ENCODE results near the gene LHPP. TPM values are rescaled to one million over a fixed set of nuclear protein-coding genes. Genes with fewer than 3 reads are reported as not detected.

Gene LHPP
- total RNA-seq, 2 experiments from 2014 or later, result 15.3 to 19.6 TPM

GRCh38 chr10:124593431-124593985, 131.9 kb downstream of the LHPP start:
- H3K36me3 ChIP-seq (ENCODE audit: insufficient read depth, low read length), result no peaks in the 10 kb centered on the region
- H3K4me3 Mint-ChIP-seq, result no peak overlapping the region
- peaks cover 5% of the 10 kb centered on the region for H3K36me3 Mint-ChIP-seq (ENCODE audit: low read depth)
- no peak for ATAC-seq (ENCODE audit: poor library complexity)
- intact Hi-C loops (cut with DNase I, micrococcal nuclease), result no loop called here
- peaks cover 3% of the 10 kb centered on the region for H3K4me1 ChIP-seq (ENCODE audit: insufficient read depth, low read length)
- ChIA-PET CTCF (interaction anchor here (1.6 kb wide), 1 partner anchor 148 kb away, joined by 6 read pairs; no protein-coding TSS in a partner anchor), POLR2A (no interaction called here)
- no peaks in the 10 kb centered on the region for H3K27me3 ChIP-seq (ENCODE audit: control insufficient read depth in 1 of 2, insufficient read depth in 2 of 2, low read length in 2 of 2)
- H3K4me1 Mint-ChIP-seq (ENCODE audit: low read depth), result no peaks in the 10 kb centered on the region
- peaks cover 0 to 19% of the 10 kb centered on the region in 2 experiments for H3K9me3 ChIP-seq (ENCODE audit: control insufficient read depth in 1 of 2, insufficient read depth in 1 of 2, low read length in 2 of 2)
- H3K9me3 Mint-ChIP-seq, result no peaks in the 10 kb centered on the region
- no peak for TF ChIP-seq CTCF (IDR thresholded peaks at IDR 0.05)
- H3K27me3 Mint-ChIP-seq, result no peaks in the 10 kb centered on the region
- DNase-seq, result no peak
- H3K27ac ChIP-seq (ENCODE audit: low read depth in 1 of 2, low read length in 2 of 2), result no peak overlapping the region
- H3K27ac Mint-ChIP-seq, result no peak overlapping the region
- H3K4me3 ChIP-seq (ENCODE audit: low read length), result no peak overlapping the region

DNA sequence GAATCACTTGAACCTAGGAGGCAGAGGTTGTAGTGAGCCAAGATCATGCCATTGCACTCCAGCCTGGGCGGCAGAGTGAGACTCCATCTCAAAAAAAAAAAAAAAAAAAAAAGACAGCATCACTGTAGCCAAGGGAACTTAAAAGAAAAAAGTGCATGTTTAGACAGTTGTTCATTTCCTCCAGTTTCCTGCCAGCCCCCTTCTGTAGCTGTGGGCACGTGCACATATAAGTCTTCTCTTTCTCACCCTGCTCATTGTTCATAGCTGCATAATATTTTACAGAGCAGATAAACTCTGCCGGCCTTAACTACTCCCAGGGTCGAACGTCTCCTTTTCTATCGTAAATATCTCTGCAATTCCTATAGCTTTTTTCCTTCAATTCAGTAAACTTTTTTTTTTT, 132.6 kb downstream of the LHPP start:
- Histone ChIP-seq H3K27ac (ENCODE audit: low read depth in 1 of 2, low read length in 2 of 2) (no peak overlapping the region), H3K27me3 (ENCODE audit: control insufficient read depth in 1 of 2, insufficient read depth in 2 of 2, low read length in 2 of 2) (no peaks in the 10 kb centered on the region), H3K36me3 (ENCODE audit: insufficient read depth, low read length) (no peaks in the 10 kb centered on the region), H3K4me1 (ENCODE audit: insufficient read depth, low read length) (no peaks in the 10 kb centered on the region), H3K4me3 (ENCODE audit: low read length) (no peak overlapping the region), H3K9me3 (ENCODE audit: control insufficient read depth in 1 of 2, insufficient read depth in 1 of 2, low read length in 2 of 2) (peaks cover 0 to 19% of the 10 kb centered on the region in 2 experiments)
- Mint-ChIP-seq H3K9me3 (no peaks in the 10 kb centered on the region), H3K4me3 (no peak overlapping the region), H3K4me1 (ENCODE audit: low read depth) (no peaks in the 10 kb centered on the region), H3K27ac (no peak overlapping the region), H3K36me3 (ENCODE audit: low read depth) (peaks cover 5% of the 10 kb centered on the region), H3K27me3 (no peaks in the 10 kb centered on the region)
- ChIA-PET CTCF (interaction anchor here (1.6 kb wide), 1 partner anchor 147 kb away, joined by 6 read pairs; no protein-coding TSS in a partner anchor), POLR2A (no interaction called here)
- DNase-seq, result no peak
- intact Hi-C loops (cut with DNase I, micrococcal nuclease), result no loop called here
- TF ChIP-seq CTCF (IDR thresholded peaks at IDR 0.05), result no peak
- no peak for ATAC-seq (ENCODE audit: poor library complexity)

GRCh38 chr10:124595143-124595883, 133.7 kb downstream of the LHPP start:
- DNase-seq (no peak), ATAC-seq (ENCODE audit: poor library complexity) (no peak)
- no peaks in the 10 kb centered on the region for H3K36me3 ChIP-seq (ENCODE audit: insufficient read depth, low read length)
- no peaks in the 10 kb centered on the region for H3K27me3 ChIP-seq (ENCODE audit: control insufficient read depth in 1 of 2, insufficient read depth in 2 of 2, low read length in 2 of 2)
- no peak for TF ChIP-seq CTCF (IDR thresholded peaks at IDR 0.05)
- H3K4me1 ChIP-seq (ENCODE audit: insufficient read depth, low read length), result no peaks in the 10 kb centered on the region
- H3K4me3 ChIP-seq (ENCODE audit: low read length), result no peak overlapping the region
- H3K9me3 ChIP-seq (ENCODE audit: control insufficient read depth in 1 of 2, insufficient read depth in 1 of 2, low read length in 2 of 2), result peaks cover 0 to 19% of the 10 kb centered on the region in 2 experiments
- Mint-ChIP-seq H3K27ac (no peak overlapping the region), H3K9me3 (no peaks in the 10 kb centered on the region), H3K36me3 (ENCODE audit: low read depth) (peaks cover 5% of the 10 kb centered on the region), H3K27me3 (no peaks in the 10 kb centered on the region), H3K4me3 (no peak overlapping the region), H3K4me1 (ENCODE audit: low read depth) (no peaks in the 10 kb centered on the region)
- ChIA-PET POLR2A (no interaction called here), CTCF (no interaction called here)
- intact Hi-C loops (cut with DNase I, micrococcal nuclease), result no loop called here
- H3K27ac ChIP-seq (ENCODE audit: low read depth in 1 of 2, low read length in 2 of 2), result no peak overlapping the region

Measured in CD4-positive, alpha-beta T cell (primary cell).